ENCODE results near the gene LLGL2.

Gene LLGL2

DNA sequence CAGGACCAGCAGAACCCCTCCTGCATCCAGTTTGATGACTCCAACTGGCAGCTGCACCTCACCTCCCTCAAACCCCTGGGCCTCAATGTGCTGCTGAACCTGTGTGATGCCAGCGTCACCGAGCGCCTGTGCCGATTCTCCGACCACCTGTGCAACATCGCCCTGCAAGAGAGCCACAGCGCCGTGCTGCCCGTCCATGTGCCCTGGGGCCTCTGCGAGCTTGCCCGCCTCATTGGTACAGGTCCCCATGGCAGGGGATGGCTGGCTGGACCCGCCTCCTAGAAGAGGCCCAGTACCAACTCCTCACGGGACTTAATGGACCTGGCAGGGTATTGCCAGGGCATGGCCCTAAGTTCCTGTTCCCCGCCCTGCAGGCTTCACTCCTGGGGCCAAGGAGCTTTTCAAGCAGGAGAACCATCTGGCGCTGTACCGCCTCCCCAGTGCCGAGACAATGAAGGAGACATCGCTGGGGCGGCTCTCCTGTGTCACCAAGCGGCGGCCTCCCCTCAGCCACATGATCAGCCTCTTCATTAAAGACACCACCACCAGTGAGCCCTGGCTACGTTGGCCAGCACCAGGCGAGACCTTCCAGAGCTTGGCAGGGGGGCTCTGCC, 32.8 kb upstream of the LLGL2 start:
- DNase-seq, result no peak

DNA sequence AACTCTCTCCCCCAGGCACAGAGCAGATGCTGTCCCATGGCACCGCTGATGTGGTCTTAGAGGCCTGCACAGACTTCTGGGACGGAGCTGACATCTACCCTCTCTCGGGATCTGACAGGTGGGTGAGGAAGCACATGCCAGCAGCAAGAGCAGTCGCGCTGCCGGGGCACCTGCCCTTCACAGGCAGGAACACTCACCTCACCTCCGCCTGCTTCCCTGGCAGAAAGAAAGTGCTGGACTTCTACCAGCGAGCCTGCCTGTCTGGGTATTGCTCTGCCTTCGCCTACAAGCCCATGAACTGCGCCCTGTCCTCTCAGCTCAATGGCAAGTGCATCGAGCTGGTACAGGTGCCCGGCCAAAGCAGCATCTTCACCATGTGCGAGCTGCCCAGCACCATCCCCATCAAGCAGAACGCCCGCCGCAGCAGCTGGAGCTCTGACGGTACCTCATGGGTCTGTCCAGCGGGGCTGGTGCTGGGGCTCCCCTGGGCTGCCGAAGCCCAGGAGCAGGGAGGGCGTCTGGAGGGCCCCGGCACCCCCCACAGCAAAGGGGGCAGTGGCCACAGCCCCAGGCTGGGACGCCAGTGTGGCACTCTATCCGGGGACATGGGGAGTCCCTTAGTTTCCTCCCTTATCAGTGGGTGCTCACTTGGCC, 31.9 kb upstream of the LLGL2 start:
- DNase-seq, result no peak

DNA sequence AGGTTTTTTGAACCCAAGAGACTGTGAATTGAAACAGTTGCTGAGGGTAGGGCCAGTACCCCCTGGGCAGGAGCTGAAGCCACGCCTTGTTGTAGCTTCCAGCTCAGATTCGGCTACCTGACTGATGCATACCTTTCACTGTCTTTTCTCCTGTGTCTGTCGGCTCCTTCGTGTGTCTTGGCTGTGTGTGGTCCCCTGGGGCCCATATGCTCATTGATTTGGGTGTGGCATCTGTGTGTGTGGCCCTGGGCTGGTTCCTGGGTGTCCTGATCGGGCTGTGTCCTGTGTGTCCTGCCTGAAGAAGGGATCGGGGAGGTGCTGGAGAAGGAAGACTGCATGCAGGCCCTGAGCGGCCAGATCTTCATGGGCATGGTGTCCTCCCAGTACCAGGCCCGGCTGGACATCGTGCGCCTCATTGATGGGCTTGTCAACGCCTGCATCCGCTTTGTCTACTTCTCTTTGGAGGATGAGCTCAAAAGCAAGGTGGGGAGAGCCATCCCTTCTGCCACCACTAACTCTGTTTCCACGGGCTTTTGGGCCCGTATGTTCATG, 31.1 kb upstream of the LLGL2 start:
- no peak for DNase-seq

DNA sequence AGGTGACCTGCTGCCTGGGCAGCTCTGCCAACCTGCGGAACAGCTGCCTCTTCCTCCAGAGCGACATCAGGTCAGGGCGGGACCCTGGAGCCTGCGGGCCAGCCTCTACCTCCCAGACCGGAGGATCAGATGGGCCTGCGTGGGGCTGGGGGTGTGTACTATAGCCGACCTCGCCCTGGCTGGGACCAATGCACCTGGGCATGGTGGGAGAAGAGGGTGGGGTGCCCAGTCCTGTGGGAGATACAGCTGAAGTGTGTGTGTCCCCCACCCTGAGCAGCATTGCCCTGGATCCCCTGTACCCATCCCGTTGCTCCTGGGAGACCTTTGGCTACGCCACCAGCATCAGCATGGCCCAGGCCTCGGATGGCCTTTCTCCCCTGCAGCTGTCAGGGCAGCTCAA, 29.5 kb upstream of the LLGL2 start:
- no peak for DNase-seq

DNA sequence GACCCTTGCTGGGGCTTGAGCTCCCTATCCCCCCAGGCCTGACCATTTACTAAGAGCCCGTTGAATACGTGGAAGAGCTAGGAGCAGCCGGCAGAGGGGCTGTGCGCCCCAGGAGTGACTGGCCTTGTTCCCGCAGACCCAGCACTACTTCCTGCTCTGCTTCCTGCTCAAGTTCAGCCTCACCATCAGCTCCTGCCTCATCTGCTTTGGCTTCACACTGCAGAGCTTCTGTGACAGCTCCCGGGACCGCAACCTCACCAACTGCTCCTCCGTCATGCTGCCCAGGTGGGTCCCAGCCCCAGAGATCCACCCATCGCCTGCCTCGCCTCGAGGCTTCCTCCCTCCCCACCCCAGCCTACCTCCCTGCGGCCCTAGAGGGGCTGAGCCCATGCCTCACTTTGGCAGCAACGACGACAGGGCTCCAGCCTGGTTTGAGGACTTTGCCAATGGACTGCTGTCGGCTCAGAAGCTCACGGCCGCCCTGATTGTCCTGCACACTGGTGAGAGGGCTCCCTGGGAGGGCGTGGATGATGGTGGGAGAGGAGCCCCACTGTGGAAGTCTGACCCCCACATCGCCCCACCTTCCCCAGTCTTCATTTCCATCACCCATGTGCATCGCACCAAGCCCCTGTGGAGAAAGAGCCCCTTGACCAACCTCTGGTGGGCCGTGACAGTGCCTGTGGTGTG, 27.3 kb upstream of the LLGL2 start:
- DNase-seq, result no peak

DNA sequence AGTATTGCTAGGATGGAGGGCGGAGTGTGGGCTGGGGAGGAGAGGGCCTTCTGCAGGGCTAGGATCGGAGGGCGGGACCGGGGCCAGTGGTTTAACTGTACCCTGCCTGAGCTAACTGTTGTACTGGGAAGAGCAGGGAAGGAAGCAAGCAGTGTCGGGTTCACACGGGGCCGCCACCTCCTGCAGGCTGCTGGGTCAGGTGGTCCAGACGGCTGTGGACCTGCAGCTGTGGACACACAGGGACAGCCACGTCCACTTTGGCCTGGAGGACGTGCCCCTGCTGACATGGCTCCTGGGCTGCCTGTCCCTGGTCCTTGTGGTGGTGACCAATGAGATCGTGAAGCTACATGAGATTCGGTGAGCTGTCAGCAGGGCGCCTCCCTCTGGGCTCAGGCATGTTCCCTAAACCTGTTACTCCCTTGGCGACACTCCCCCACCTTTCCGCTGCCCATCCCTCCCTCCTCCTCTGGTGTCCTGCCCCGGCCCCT, 26.7 kb upstream of the LLGL2 start:
- no peak for DNase-seq

DNA sequence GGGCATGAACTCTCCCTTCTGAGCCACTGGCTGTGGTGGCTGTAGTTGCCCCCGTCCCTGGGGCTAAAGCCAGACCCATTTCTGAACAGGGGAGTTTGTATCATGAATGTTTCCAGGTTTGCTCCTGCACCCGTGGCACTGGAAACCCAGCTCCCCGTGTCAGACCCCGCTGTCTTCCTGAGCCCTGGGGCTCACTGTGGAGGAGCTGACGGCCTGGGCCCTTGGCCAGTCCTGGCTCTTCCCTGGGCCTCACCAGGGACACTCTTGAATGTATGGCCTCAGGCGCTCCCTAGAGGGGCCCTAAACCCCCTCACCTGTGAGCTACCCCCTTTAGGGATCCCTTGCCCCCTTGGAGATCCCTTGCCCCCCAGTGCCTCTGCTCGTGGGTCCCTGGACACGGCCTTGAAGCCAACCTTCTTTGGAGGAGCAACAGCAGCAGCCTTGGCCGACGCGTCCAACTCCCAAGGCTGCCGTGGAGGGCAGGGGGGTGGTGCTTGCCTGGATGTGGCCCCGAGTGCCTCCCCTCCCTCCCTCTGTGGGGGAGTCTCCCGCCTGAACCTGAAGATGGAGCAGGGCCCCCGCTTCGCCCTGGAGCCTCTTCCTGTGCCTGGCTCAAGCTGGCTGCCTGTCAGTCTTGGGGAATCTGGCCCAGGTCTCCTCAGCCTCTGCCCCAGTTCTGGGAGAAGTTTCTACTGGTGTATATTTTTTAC, 26.0 kb upstream of the LLGL2 start:
- no peak for DNase-seq

DNA sequence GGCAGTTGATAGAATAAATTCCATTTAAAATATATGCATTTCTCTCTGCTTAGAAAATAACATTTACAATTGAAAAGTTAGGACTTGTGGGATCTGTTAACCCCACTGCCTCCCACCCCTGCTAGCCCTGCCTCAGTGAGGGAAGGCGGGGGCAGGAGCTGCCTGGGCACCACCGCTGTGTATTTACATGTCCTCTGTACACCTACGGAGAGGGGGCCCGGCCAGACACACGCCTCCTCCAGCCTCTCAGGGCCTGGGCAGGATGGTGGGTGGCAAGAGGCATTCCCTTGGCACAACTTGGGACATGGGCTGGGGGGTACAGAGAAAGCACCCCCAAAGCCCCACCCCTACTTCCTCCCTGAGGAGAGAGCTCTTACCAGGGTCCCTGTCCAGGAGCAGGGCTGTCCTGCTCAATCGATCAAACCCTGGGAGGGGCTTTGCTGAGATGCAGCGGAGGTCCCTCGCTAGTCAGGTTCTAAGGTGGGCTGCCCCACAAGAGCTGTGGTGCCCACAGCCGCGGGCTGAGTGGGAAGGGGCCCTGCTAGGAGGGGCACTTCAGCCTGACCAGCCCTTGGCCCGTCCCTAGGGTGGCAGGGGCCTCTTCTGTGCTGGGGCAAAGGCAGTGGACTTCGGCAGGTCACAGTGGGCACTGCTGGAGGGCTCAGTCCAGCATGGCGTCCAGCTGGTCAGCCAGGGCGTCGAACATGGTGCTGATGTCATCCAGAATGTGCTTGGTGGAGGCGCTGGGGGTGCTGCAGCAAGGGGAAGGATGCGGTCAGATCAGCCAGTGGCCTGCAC, 24.9 kb upstream of the LLGL2 start:
- no peak for DNase-seq

DNA sequence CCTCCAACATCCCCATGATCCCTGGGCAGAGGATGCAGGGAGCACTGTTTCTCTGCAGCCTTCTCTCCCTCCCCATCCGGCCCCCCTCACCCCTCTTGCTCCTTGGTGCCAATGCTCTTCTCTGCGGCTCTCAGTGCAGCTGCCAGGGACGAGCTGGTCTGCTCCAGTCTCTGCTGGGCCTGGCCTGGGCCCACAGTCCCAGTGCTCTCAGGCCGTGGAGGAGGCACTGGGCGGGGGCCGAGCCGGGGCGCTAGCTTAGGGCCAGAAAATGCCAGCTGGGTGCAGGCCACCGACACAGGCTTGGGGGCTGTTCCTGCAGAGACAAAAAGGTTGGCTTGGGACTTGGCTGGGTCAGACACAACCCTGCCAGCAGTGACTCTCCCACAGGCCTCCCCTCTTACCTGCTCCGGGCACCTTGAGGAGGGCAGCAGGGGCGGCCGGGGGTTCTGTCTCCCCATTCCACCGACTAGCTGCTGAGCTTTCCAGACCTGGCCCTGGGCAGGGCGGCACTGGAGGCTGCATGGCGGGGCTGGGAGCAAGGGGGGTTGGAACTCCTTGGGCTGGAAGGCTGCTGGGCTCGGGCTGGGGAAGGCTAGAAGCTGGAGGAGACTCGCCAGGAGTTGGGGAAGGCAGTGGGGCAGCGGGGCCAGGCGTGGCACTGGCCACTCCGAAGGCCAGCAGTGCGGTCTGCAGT, 24.0 kb upstream of the LLGL2 start:
- DNase-seq, result no peak

DNA sequence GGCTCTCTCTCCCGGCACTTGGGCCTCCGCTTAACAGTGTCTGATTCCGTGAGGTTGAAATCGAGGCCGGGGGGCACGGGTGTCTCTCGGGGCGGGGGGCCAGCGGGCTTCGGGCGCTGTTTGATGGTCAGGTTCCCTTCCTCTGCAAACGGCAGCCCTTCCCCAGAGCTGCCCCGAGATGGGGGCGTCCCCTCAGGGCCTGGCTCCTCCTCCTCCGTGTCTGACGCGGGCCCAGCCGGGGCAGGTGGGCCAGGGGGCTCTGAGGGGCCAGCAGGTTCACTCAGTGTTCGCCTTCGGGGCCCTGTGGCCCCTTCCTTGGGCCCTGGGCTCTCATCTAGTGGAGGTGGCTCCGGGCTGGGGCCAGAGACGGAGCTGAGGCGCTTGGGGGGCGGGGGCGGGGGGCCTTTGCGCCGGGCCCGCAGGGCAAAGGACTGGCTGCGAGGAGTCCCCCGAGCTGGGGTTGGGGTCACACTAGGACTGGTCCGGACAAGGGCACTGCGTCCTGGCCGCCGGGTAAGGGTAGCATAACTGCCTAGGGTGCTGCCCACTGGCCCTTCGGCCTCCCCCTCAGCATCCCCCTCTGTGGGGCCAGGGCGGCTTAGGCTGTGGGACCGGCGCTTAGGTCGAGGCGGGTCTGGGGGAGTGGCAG, 23.3 kb upstream of the LLGL2 start:
- no peak for DNase-seq

DNA sequence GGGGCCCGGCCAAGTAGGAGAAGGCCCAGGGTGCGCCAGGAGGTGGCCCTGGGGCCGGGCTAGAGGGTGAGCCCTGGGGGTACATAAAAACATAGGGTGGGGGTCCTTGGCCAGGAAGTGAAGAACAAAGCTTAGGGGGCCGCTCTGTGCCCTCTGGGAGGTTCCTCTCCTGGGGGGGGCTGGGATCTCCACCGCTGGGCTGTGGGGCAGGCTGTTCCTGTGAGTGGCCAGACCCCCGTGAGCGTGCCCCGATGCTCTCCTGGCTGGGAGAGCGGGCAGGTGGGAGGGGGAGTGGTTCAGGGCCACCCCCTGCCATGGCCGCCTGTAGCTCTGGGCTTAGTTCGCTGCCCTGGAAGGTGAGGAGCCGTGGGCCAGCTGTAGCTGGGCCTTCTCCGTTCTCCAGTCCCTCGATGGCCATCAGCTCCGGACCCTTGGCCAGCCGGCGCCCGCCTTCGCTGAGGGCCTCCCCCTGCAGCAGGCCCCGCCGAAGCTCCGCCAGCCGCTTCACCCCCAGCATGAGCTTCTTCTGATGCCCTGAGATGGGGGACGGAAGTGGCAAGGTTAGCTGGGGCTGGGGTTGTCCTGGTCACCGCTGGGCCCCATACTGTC, 22.7 kb upstream of the LLGL2 start:
- no peak for DNase-seq

DNA sequence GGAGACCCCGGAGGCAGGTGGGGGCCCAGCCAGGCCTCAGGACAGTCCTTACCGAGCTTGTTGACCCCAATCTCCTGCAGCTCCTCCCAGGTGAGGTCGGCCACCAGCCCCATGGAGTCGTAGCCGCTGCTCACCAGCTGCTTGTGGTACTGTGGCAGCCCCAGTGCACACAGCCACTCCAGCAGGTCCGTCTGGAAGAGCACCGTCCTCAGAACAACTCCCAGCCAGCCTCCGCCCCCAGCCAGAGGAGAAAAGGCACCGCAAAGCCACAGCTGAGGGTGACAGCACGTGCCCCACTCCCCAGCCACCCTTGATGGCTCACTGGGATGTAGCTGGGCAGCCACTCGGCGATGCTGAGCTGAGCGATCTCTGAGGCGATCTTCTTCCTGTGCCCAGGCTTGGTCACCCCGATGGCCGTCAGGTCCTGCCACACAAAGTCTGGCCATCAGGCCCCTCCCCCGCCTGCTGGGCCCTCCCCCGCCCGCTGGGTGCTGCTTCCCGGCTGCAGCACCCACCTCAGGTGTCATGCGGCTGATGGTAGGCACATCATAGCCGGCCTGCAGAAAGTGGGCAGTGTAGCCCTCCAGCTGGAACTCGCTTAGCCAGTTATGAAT, 22.1 kb upstream of the LLGL2 start:
- DNase-seq, result no peak

DNA sequence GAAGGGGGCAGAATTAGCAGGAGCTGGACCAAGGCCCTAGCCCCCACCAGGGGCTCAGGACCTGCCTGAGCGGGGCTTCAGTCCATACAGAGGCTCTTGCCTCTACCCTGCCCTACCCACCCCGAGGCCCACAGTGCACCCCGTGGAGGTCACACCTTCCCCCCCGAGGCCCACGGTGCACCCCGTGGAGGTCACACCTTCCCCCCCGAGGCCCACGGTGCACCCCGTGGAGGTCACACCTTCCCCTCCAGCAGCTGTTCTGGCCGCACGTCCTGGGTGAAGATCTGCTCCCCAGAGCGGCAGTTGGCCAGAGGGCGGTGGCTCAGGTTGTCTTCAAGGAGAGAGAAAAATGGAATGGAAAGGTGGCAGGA, 21.5 kb upstream of the LLGL2 start:
- DNase-seq, result no peak

DNA sequence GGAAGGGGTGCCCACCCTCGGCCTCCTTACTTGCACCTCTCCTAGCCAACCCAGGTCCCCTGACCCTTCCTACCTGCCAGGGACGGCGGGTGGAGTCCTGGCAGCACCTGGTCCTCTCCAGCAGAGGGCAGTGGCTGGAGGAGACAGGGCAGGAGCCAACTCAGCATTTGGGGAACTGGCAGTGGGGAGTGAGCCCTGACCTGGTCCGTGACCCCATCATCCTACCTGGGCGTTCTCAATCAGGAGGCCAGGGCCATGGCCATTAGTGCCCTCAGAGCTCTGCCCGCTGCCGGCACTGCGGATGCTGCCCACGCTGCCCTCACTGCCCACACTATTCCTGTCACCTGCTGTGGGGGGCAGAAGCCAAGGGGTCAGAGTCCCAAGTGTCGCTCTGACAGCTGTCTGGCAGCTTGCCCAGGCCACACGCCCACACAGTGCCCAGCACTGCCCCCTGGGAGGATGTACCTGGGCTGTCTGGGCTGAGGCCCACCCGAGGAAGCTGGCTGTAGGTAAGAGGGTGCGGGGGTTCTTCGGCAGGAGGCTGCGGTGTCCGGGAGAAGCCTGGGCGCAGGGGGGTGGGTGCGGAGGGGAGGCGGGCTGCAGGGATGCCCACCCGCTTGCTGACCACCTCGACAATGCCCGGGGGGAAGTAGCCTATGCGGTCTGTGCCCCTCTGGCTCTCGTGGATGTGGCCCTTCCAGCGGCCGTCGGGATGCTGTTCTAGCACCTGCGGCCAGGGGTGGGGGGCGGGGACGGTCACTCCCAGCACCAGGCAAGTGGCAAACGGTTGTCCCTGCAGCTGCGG, 20.9 kb upstream of the LLGL2 start:
- DNase-seq, result no peak

DNA sequence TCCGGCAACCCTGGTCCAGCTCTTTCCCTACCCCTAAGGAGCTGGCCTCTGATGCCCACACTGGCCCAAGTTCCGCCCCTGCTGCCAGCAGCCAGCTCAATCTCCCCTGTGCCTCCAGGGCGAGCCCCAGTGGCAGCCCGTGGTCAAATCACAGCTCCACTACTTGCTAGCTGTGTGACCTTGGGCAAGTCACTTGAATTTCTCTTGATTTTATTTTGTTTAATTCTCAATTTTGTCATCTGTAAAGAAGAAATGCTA, 20.4 kb upstream of the LLGL2 start:
- no peak for DNase-seq

DNA sequence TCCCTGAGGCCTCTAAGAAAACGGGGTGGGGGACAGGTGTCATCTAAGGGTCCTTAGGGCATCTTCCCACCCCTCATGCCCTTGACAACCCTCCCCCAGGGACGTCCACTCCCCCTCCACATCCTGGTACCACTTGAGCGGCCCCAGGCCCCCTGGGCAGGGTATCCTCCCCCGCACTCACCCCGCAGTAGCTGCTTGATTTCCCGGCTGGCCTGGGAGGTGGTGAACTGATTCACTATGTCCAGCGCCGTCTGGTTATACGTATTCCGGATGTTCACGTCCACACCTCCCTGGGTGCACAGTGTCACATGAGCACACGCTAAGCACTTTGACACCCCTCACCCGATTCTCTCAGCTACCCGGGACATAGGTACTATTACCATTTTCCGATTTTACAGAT, 19.9 kb upstream of the LLGL2 start:
- DNase-seq, result no peak

DNA sequence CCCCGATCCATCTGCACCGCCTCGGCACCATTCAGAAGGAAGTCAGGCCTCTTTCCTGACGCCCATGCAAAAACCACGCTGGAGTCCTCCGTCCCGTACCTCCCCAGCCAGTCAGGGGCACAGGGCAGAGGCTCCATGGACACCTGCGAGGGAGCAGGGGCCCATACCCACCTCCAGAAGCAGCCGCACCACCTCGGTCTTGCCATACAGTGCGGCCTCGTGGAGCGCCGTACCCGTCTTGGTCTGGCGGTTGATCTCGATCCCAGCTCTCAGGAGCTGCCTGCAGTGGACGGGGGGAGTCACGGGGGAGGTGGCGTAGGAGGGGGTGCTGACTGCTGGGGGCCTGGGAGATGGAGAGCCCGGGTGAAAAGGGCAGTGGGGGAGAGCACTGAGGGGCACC, 19.4 kb upstream of the LLGL2 start:
- no peak for DNase-seq

DNA sequence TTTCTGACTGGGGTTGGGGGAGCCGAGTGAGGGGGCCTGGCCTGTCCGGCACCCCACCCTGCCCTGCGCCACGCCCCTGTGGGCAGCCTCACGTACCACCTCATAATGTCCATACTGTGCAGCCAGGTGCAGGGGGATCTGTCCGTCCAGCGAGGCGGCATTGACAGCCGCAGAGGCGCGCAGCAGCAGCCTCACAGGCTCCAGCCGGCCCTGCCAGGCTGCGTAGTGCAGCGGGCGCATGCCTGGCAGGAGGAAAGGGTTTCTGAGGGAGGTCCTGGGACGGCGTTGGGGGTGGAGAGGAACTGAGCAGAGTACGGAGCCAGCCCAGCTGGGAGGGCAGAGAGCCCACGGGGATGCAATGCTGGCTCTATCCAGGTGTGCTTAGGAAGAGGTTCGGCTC, 18.6 kb upstream of the LLGL2 start:
- no peak for DNase-seq

DNA sequence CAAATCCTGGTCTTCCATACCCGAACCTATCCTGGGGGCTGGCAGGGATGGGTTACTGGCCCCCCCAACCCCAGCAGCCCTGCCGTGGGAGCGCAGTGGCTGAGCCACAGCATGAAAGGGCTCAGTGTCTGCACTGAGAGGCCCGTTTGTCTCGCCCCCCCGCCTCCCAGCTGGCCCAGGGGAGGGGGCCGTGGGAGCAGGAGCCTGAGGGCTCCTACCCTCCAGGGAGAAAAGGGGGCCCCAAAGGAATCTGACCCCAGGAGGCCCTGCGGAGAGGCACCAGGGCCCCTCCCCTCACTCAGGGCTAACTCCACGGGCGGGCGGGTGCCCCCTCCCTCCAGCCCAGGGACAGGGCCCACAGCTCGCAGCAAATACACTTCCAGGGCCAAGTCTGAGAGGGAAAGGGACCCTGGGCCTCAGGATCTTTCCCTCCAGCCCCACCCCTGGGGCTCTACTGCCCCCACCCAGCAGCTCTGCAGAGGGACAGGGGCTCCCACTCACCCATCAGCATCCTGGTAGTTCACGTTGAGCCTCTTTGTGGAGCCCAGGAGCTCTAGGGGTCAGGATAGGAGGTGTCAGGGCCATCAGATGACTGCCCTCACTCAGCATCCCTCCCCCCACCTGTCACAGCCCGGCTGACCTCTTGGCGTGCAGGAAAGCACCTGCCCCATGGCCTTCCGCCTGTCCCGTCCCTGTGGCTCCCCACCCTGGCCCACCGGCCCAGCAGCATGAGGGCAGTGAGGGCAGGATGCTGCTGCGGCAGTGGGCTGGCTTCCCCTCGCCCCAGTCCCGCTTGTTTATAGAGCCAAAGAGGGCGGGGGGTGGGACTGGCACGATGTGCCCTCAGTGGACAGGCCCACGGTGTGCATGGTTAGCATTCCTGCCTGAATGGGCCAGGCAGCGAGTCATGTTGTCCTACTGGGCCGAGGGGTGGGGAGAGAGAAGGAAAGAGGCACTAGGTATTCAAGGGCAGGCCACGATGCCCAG, 17.5 kb upstream of the LLGL2 start:
- no peak for DNase-seq
